Testis (tissue), 5 donors: ENCODE results near the gene TUBE1. TPM values are rescaled to one million over a fixed set of nuclear protein-coding genes. Genes with fewer than 3 reads are reported as not detected.
A peak's percentile ranks its signal among the peaks of the same experiment; 100 is the strongest.

ENCODE experiments used
- DNase-seq: peaks from one replicate; pipeline ENCODE4 v3.0.0-alpha.2; 2019
- H3K27ac ChIP-seq, 2 donors: fragments of 200-600 bp; sonication (generic); one replicate each; pipeline ENCODE4 v1.5.1; 2019
- H3K27me3 ChIP-seq: fragments of 200-600 bp; sonication (generic); one replicate; pipeline ENCODE4 v1.5.1; 2019
- H3K36me3 ChIP-seq: fragments of 200-600 bp; sonication (generic); one replicate; pipeline ENCODE4 v1.5.1; 2017; ENCODE audit warnings: low read depth; ENCODE audit errors: missing control alignments
- H3K4me1 ChIP-seq: fragments of 200-600 bp; sonication (generic); one replicate; pipeline ENCODE4 v1.5.1; 2019
- H3K4me3 ChIP-seq, 2 donors: fragments of 200-600 bp; sonication (generic); one replicate each; pipeline ENCODE4 v1.5.1; 2017 to 2019
- H3K9me3 ChIP-seq: fragments of 200-600 bp; sonication (generic); one replicate; pipeline ENCODE4 v1.5.1; 2017
- POLR2A ChIP-seq: fragments of 450-650 bp; IDR thresholded peaks from one replicate; pipeline ENCODE4 v1.6.1; 2017; ENCODE audit warnings: antibody characterized with exemption, mild to moderate bottlenecking, moderate library complexity
- WGBS, 2 donors: methylation state at CpG; one replicate each; pipeline ENCODE4 v1.1.5; 2018; 5-methylcytosine and 5-hydroxymethylcytosine counted together
- intact Hi-C: fragments of 100-400 bp; cut with DNase I; formaldehyde crosslinking; loops from one replicate; pipeline ENCODE4 v1.15.1; 2023; ENCODE audit warnings: low total_unique reads
- long read RNA-seq, 2 donors: transcript quantifications; one replicate each; lab custom pipeline, GENCODE V29; 2026
- polyA plus RNA-seq: library from polyadenylated mRNA; stranded (reverse); fragments of 350-450 nt; fragmentation: Illumina TruSeq; extraction: RNeasy Lipid Tissue Mini Kit (QIAGEN cat#74804); gene quantifications from one replicate; pipeline ENCODE4 v1.2.3, GENCODE V29; 2014; ENCODE audit warnings: low read depth, low replicate concordance; ENCODE audit not compliant: insufficient read depth
- total RNA-seq, 2 donors: library from RNA; depleted of rRNA; stranded (reverse); fragments of >200 nt; gene quantifications; one replicate each; pipeline ENCODE4 v1.2.3, GENCODE V29; 2016
- TF ChIP-seq, protein P1 (sequence below), 3 experiments: fragments of 450-650 bp in 2 of 3; fragments of 200-600 bp in 1 of 3; sonication (generic) in 1 of 3; IDR thresholded peaks; one replicate each; pipeline ENCODE4 v1.5.1; 2016 to 2019; ENCODE audit warnings: antibody characterized with exemption in 3 of 3, mild to moderate bottlenecking in 2 of 3, moderate library complexity in 1 of 3

The TUBE1 gene, protein sequence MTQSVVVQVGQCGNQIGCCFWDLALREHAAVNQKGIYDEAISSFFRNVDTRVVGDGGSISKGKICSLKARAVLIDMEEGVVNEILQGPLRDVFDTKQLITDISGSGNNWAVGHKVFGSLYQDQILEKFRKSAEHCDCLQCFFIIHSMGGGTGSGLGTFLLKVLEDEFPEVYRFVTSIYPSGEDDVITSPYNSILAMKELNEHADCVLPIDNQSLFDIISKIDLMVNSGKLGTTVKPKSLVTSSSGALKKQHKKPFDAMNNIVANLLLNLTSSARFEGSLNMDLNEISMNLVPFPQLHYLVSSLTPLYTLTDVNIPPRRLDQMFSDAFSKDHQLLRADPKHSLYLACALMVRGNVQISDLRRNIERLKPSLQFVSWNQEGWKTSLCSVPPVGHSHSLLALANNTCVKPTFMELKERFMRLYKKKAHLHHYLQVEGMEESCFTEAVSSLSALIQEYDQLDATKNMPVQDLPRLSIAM
- total RNA-seq (10 to 100 TPM; 59.3 to 62.1 TPM), polyA plus RNA-seq (76.3 TPM)
- long read RNA-seq, donor 1, transcript TUBE1-202 (12 exons, 2,142 nt), result major isoform, 8 of 12 reads
- long read RNA-seq, donor 1, partial matches to known transcripts, result 0 of 12 reads
- long read RNA-seq, donor 1, other reads (novel, unspliced or antisense), result 0 of 12 reads
- long read RNA-seq, donor 2, partial matches to known transcripts, result 35 of 47 reads
- long read RNA-seq, donor 2, other reads (novel, unspliced or antisense), result 5 of 47 reads

DNA sequence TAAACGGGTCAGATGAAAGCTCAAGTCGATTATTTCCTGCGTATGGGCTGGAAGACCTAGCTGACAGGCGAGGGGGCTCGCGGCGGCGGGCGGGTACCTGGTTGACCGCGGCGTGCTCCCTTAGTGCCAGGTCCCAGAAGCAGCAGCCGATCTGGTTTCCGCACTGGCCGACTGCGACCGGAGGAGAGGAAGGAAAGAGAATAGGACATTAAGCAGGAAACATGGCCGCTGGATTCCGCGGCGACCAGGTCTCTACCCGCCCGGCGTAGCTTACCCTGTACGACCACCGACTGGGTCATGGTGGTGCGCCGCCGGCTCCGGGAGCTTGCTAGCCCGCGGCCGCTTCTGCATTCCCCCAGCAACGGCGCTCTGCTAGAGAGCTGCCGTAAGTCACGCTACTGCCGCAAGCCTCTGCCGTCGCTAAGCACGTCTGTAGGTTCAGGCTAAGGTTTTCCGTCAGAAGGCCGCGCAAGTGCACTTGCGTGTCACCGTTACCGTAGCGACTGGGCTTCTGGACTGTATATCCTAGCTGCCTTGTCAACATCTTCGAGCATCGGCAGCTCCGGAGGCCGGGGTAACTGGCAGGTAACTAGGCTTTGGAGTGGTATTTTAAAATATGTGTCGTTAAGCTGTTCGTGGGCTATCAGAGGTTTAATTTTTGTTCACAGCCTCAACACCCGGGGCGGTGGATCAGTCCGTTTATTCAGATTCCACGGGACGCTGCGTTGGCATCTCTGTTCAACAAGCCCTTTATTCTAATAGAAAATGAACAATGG lies at the start of gene TUBE1, which contains the start of gene FAM229B:
Gene TUBE1, minus strand, starts transcription at position 347 of the 776 bp plus-strand sequence. Its CDS starts 48 bp downstream, at position 299.
Gene FAM229B, plus strand, starts transcription at position 456 of the 776 bp plus-strand sequence. CDS start 11,693 bp downstream, outside the sequence.
- no peaks in the 10 kb centered on the region for H3K4me1 ChIP-seq
- no peaks in the 10 kb centered on the region for H3K9me3 ChIP-seq
- WGBS, 2 donors, result 0 to 1% methylated on average over 47 to 60 of the region's 60 CpGs
- intact Hi-C loops, result no loop called here
- H3K4me3 ChIP-seq, result peak within 1 kb of the TSS; percentile 83
- H3K36me3 ChIP-seq, result no peaks in the 10 kb centered on the region
- DNase-seq, result peak; percentile 98
- TF ChIP-seq POLR2A, result no peak
- TF ChIP-seq, protein P1, sequence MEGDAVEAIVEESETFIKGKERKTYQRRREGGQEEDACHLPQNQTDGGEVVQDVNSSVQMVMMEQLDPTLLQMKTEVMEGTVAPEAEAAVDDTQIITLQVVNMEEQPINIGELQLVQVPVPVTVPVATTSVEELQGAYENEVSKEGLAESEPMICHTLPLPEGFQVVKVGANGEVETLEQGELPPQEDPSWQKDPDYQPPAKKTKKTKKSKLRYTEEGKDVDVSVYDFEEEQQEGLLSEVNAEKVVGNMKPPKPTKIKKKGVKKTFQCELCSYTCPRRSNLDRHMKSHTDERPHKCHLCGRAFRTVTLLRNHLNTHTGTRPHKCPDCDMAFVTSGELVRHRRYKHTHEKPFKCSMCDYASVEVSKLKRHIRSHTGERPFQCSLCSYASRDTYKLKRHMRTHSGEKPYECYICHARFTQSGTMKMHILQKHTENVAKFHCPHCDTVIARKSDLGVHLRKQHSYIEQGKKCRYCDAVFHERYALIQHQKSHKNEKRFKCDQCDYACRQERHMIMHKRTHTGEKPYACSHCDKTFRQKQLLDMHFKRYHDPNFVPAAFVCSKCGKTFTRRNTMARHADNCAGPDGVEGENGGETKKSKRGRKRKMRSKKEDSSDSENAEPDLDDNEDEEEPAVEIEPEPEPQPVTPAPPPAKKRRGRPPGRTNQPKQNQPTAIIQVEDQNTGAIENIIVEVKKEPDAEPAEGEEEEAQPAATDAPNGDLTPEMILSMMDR (IDR thresholded peaks at IDR 0.05), result no peak
- H3K27me3 ChIP-seq, result no peaks in the 10 kb centered on the region
- H3K27ac ChIP-seq, result peak within 1 kb of the TSS; percentile 81 to 90

DNA sequence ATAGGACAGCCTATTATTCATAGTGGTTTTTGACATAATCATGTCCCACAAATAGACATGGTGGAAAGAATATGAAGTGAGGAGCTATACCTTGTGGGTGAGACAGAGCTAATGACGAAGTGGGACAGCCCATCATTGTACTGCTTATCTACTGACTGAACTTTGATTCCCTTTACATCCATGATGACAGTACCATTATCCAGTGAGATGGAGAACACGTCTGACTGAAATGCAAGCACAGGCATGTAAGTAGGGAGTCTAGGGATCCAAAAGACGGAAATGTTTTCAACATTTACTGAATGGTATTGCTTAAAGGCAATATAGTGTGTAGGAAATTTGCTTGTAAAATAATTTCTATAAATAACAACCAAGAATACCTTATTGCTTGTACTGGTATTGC lies 43.6 kb upstream of the TUBE1 start:
- WGBS, 2 donors, result 91% methylated on average over 3 of the region's 3 CpGs

DNA sequence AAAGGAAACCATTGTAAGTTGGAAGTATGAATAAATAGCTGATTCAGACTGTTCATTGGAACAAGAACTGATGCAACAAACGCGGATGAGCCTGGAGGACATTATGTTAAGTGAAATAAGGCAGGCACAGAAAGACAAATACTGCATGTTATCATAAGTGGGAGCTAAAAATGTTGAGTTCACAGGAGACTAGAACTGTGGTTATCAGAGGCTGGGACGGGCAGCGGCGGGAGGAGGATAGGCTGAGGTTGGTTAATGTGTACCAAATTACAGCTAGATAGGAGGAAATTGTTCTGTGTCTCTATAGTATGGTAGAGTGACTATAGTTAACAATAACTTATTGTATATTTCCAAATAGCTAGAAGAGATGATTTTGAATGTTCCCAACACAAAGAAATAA lies 40.9 kb upstream of the TUBE1 start:
- intact Hi-C loops, result no loop called here
- H3K27me3 ChIP-seq, result no peaks in the 10 kb centered on the region

More for the DNA sequence above, 43.6 kb upstream of the TUBE1 start:
- no peak overlapping the region for H3K27ac ChIP-seq
- H3K36me3 ChIP-seq, result no peaks in the 10 kb centered on the region
- intact Hi-C loops, result no loop called here
- DNase-seq, result no peak
- H3K9me3 ChIP-seq, result no peaks in the 10 kb centered on the region
- H3K27me3 ChIP-seq, result no peaks in the 10 kb centered on the region
- no peaks in the 10 kb centered on the region for H3K4me1 ChIP-seq
- TF ChIP-seq, protein P1 (IDR thresholded peaks at IDR 0.05), result no peak
- TF ChIP-seq POLR2A, result no peak
- H3K4me3 ChIP-seq, result no peak overlapping the region

DNA sequence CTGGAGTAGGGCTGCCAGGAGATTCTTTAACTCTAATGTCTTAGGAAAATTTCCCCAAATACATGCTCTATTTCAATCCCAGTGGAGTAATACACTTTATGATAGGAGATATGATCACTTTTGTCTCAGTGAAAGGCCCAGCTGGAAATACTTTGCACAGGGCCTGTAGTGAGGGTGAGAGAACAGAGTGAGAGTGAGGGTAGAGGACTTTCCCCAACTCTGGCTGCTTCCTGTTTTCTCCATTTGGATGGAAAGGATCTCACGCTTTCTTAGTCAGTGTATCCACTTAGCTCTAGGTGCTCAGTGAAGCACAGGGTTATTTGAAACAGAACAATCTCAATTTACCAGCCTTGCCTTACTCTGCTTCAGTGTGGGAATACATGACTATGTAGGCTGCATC lies 36.7 kb upstream of the TUBE1 start:
- WGBS, 2 donors, result 96 to 100% methylated on average over 1 of the region's 1 CpG
- no peak for DNase-seq
- Histone ChIP-seq H3K4me3 (no peak overlapping the region), H3K9me3 (no peaks in the 10 kb centered on the region), H3K27me3 (no peaks in the 10 kb centered on the region), H3K4me1 (no peaks in the 10 kb centered on the region), H3K27ac (no peak overlapping the region), H3K36me3 (no peaks in the 10 kb centered on the region)
- intact Hi-C loops, result no loop called here
- TF ChIP-seq POLR2A, result no peak
- TF ChIP-seq, protein P1 (IDR thresholded peaks at IDR 0.05), result no peak

More for the DNA sequence above, 40.9 kb upstream of the TUBE1 start:
- 68 to 83% methylated on average over 5 of the region's 5 CpGs for WGBS, 2 donors
- Histone ChIP-seq H3K4me1 (no peaks in the 10 kb centered on the region), H3K4me3 (no peak overlapping the region), H3K27ac (no peak overlapping the region), H3K9me3 (no peaks in the 10 kb centered on the region), H3K36me3 (no peaks in the 10 kb centered on the region)
- no peak for DNase-seq
- TF ChIP-seq, protein P1 (IDR thresholded peaks at IDR 0.05), result no peak
- no peak for TF ChIP-seq POLR2A
